Measurements from ENCODE around the gene KIF3C. TPM values are rescaled to one million over a fixed set of nuclear protein-coding genes. Genes with fewer than 3 reads are reported as not detected.
"Not testable (repeated sequence)": the region's sequence is repeated elsewhere in the genome, so short reads cannot be mapped to it uniquely, and the experiment has no call there.

KIF3C gene
- total RNA-seq, 1 donor from 2014 or later = 2.0 TPM

- peak overlapping the region; percentile 69 for H3K27ac ChIP-seq (replicated peaks)
- H3K4me1 ChIP-seq = peaks cover 17% of the 10 kb centered on the region
- intact Hi-C loops (cut with micrococcal nuclease) = no loop called here
- no peaks in the 10 kb centered on the region for H3K27me3 ChIP-seq (ENCODE audit: low read depth)
- no peaks in the 10 kb centered on the region for H3K9me3 ChIP-seq (replicated peaks)
- H3K4me3 ChIP-seq = no peak overlapping the region
- TF ChIP-seq CTCF (IDR thresholded peaks at IDR 0.05; ENCODE audit: borderline replicate concordance) = no peak
- H3K36me3 ChIP-seq = no peaks in the 10 kb centered on the region
- peak; percentile 71 for DNase-seq
These were observed 36.1 kb upstream of the KIF3C start for GRCh38 chr2:26018184-26019055.

- Histone ChIP-seq H3K9me3 (replicated peaks) (no peaks in the 10 kb centered on the region), H3K4me1 (peaks cover 22% of the 10 kb centered on the region), H3K36me3 (no peaks in the 10 kb centered on the region), H3K27ac (replicated peaks) (peak overlapping the region; percentile 69), H3K27me3 (ENCODE audit: low read depth) (no peaks in the 10 kb centered on the region), H3K4me3 (no peak overlapping the region)
- intact Hi-C loops (cut with micrococcal nuclease) = no loop called here
- TF ChIP-seq CTCF (IDR thresholded peaks at IDR 0.05; ENCODE audit: borderline replicate concordance) = no peak
- DNase-seq = no peak
These were observed 35.3 kb upstream of the KIF3C start for GRCh38 chr2:26017464-26018183.

GRCh38 chr2:26016706-26017045, 34.4 kb upstream of the KIF3C start:
- DNase-seq; H3K4me3 ChIP-seq; H3K27me3 ChIP-seq (ENCODE audit: low read depth); intact Hi-C loops (cut with micrococcal nuclease); H3K27ac ChIP-seq (replicated peaks); H3K36me3 ChIP-seq; H3K9me3 ChIP-seq (replicated peaks): not testable (repeated sequence)
- peaks cover 31% of the 10 kb centered on the region for H3K4me1 ChIP-seq

GRCh38 chr2:26016012-26016705, 33.9 kb upstream of the KIF3C start:
- H3K4me1 ChIP-seq = peaks cover 31% of the 10 kb centered on the region
- TF ChIP-seq CTCF (IDR thresholded peaks at IDR 0.05; ENCODE audit: borderline replicate concordance) = no peak
- intact Hi-C loops (cut with micrococcal nuclease) = no loop called here
- no peak for DNase-seq
- H3K9me3 ChIP-seq (replicated peaks) = no peaks in the 10 kb centered on the region
- no peaks in the 10 kb centered on the region for H3K27me3 ChIP-seq (ENCODE audit: low read depth)
- H3K4me3 ChIP-seq = no peak overlapping the region
- H3K36me3 ChIP-seq = no peaks in the 10 kb centered on the region
- H3K27ac ChIP-seq (replicated peaks) = no peak overlapping the region

- H3K9me3 ChIP-seq (replicated peaks) = no peaks in the 10 kb centered on the region
- H3K27ac ChIP-seq (replicated peaks) = no peak overlapping the region
- H3K27me3 ChIP-seq (ENCODE audit: low read depth) = peaks cover 4% of the 10 kb centered on the region
- H3K4me1 ChIP-seq = peaks cover 30% of the 10 kb centered on the region
- no peak for DNase-seq
- TF ChIP-seq CTCF (IDR thresholded peaks at IDR 0.05; ENCODE audit: borderline replicate concordance) = no peak
- intact Hi-C loops (cut with micrococcal nuclease) = no loop called here
- no peak overlapping the region for H3K4me3 ChIP-seq
- no peaks in the 10 kb centered on the region for H3K36me3 ChIP-seq
These were observed 31.4 kb upstream of the KIF3C start for GRCh38 chr2:26013668-26014067.
